Astrocyte (in vitro differentiated cells and primary cell): ENCODE results near the gene CCR8. TPM values are rescaled to one million over a fixed set of nuclear protein-coding genes. Genes with fewer than 3 reads are reported as not detected.
"Not testable (repeated sequence)": the region's sequence is repeated elsewhere in the genome, so short reads cannot be mapped to it uniquely, and the experiment has no call there.

Experiments used
- DNase-seq: peaks from one replicate; pipeline ENCODE4 v3.0.0-alpha.2; 2010; ENCODE audit warnings: low read depth
- FAIRE-seq: peaks from 2 replicates; lab custom pipeline; 2011; peaks lifted over from hg19 to GRCh38; lab: Jason Lieb, UNC
- H2AFZ ChIP-seq: 2 replicates; pipeline ENCODE4 v1.6.0; 2012; ENCODE audit warnings: low read depth, low read length, inconsistent platforms
- H3K27ac ChIP-seq: 2 replicates; pipeline ENCODE4 v1.5.1; 2011; ENCODE audit warnings: low read depth, low read length, inconsistent platforms
- H3K27me3 ChIP-seq: 2 replicates; pipeline ENCODE4 v1.6.0; 2011; ENCODE audit warnings: low read length, inconsistent platforms; ENCODE audit not compliant: insufficient read depth
- H3K36me3 ChIP-seq: 2 replicates; pipeline ENCODE4 v1.5.1; 2011; ENCODE audit warnings: low read length, inconsistent platforms; ENCODE audit not compliant: insufficient read depth
- H3K4me1 ChIP-seq: 2 replicates; pipeline ENCODE4 v1.5.1; 2011; ENCODE audit warnings: low read length, inconsistent platforms; ENCODE audit not compliant: insufficient read depth
- H3K4me2 ChIP-seq: 2 replicates; pipeline ENCODE4 v1.6.0; 2012; ENCODE audit warnings: low read length, inconsistent platforms
- H3K4me3 ChIP-seq: 2 replicates; pipeline ENCODE4 v1.5.1; 2011; ENCODE audit warnings: low read depth, mild to moderate bottlenecking, low read length, inconsistent platforms; ENCODE audit not compliant: insufficient read depth
- H3K79me2 ChIP-seq: 2 replicates; pipeline ENCODE4 v1.6.0; 2012; ENCODE audit warnings: mild to moderate bottlenecking, low read length, inconsistent platforms; ENCODE audit not compliant: insufficient read depth
- H3K9ac ChIP-seq: 2 replicates; pipeline ENCODE4 v1.6.0; 2012; ENCODE audit warnings: mild to moderate bottlenecking, low read length, inconsistent platforms
- H3K9me3 ChIP-seq: 2 replicates; pipeline ENCODE4 v1.5.1; 2012; ENCODE audit warnings: low read depth, mild to moderate bottlenecking, low read length, inconsistent platforms; ENCODE audit not compliant: insufficient read depth
- H4K20me1 ChIP-seq: 2 replicates; pipeline ENCODE4 v1.6.0; 2012; ENCODE audit warnings: low read length, inconsistent platforms; ENCODE audit not compliant: insufficient read depth
- H3K27ac Mint-ChIP-seq: one replicate; pipeline ENCODE4 v1.8.0; 2021; ENCODE audit warnings: mild to moderate bottlenecking, mixed read lengths; ENCODE audit not compliant: unreplicated experiment
- H3K27me3 Mint-ChIP-seq: one replicate; pipeline ENCODE4 v1.8.0; 2021; ENCODE audit warnings: low read depth, mixed read lengths; ENCODE audit not compliant: unreplicated experiment
- H3K36me3 Mint-ChIP-seq: one replicate; pipeline ENCODE4 v1.8.0; 2021; ENCODE audit warnings: low read depth, mixed read lengths; ENCODE audit not compliant: unreplicated experiment
- H3K4me1 Mint-ChIP-seq: one replicate; pipeline ENCODE4 v1.8.0; 2021; ENCODE audit warnings: low read depth, mixed read lengths; ENCODE audit not compliant: unreplicated experiment
- H3K4me3 Mint-ChIP-seq: one replicate; pipeline ENCODE4 v1.8.0; 2021; ENCODE audit warnings: mild to moderate bottlenecking, moderate library complexity, mixed read lengths; ENCODE audit not compliant: unreplicated experiment
- H3K9me3 Mint-ChIP-seq: one replicate; pipeline ENCODE4 v1.8.0; 2021; ENCODE audit warnings: mild to moderate bottlenecking, mixed read lengths; ENCODE audit not compliant: unreplicated experiment
- CTCF ChIP-seq: IDR thresholded peaks from 2 replicates; pipeline ENCODE4 v1.5.1; 2011; ENCODE audit warnings: low read depth, mild to moderate bottlenecking, inconsistent platforms, low read length, moderate library complexity; ENCODE audit not compliant: insufficient read depth
- EZH2 ChIP-seq: IDR thresholded peaks from 2 replicates; pipeline ENCODE4 v1.6.1; 2012; ENCODE audit warnings: mild to moderate bottlenecking, low read length, inconsistent platforms; ENCODE audit not compliant: insufficient read depth
- total RNA-seq: library from RNA; stranded (reverse); gene quantifications from 2 replicates; pipeline ENCODE4 v1.2.1, GENCODE V29; 2021

CCR8 gene
- total RNA-seq, 1 donor from 2014 or later, result not detected

GRCh38 chr3:39362192-39362591 lies 32.7 kb downstream of the CCR8 start:
- no peaks in the 10 kb centered on the region for H3K4me1 ChIP-seq
- Mint-ChIP-seq H3K4me3 (no peak overlapping the region), H3K4me1 (peaks cover 3% of the 10 kb centered on the region), H3K27me3 (peaks cover 4% of the 10 kb centered on the region), H3K27ac (no peak overlapping the region), H3K9me3 (peaks cover 2% of the 10 kb centered on the region), H3K36me3 (no peaks in the 10 kb centered on the region)
- H3K27ac ChIP-seq, result no peak overlapping the region
- no peak overlapping the region for H2AFZ ChIP-seq
- no peaks in the 10 kb centered on the region for H4K20me1 ChIP-seq
- H3K36me3 ChIP-seq, result no peaks in the 10 kb centered on the region
- no peak overlapping the region for H3K9ac ChIP-seq
- no peak for TF ChIP-seq CTCF
- TF ChIP-seq EZH2, result no peak
- no peak for FAIRE-seq
- DNase-seq, result no peak
- H3K27me3 ChIP-seq, result no peaks in the 10 kb centered on the region
- no peaks in the 10 kb centered on the region for H3K79me2 ChIP-seq
- no peak overlapping the region for H3K4me3 ChIP-seq
- no peaks in the 10 kb centered on the region for H3K9me3 ChIP-seq
- no peak overlapping the region for H3K4me2 ChIP-seq

GRCh38 chr3:39362812-39363211 lies 33.3 kb downstream of the CCR8 start:
- Histone ChIP-seq H2AFZ (no peak overlapping the region), H4K20me1 (no peaks in the 10 kb centered on the region), H3K79me2 (no peaks in the 10 kb centered on the region), H3K9ac (no peak overlapping the region), H3K27me3 (no peaks in the 10 kb centered on the region), H3K4me1 (no peaks in the 10 kb centered on the region), H3K27ac (no peak overlapping the region), H3K9me3 (no peaks in the 10 kb centered on the region), H3K4me2 (no peak overlapping the region), H3K36me3 (no peaks in the 10 kb centered on the region), H3K4me3 (no peak overlapping the region)
- Mint-ChIP-seq H3K27ac (no peak overlapping the region), H3K9me3 (peaks cover 2% of the 10 kb centered on the region), H3K36me3 (no peaks in the 10 kb centered on the region), H3K27me3 (peaks cover 1% of the 10 kb centered on the region), H3K4me3 (no peak overlapping the region), H3K4me1 (peaks cover 3% of the 10 kb centered on the region)
- TF ChIP-seq EZH2 (no peak), CTCF (no peak)
- DNase-seq (no peak), FAIRE-seq (no peak)

GRCh38 chr3:39370450-39370849 lies 40.9 kb downstream of the CCR8 start:
- FAIRE-seq, H4K20me1 ChIP-seq, DNase-seq, H3K9me3 ChIP-seq, H3K27ac ChIP-seq, H3K36me3 ChIP-seq, H3K4me2 ChIP-seq, H3K27me3 ChIP-seq, H3K27ac Mint-ChIP-seq, H3K79me2 ChIP-seq, H3K4me3 Mint-ChIP-seq, H3K4me1 ChIP-seq, H2AFZ ChIP-seq, H3K4me1 Mint-ChIP-seq, H3K36me3 Mint-ChIP-seq, H3K27me3 Mint-ChIP-seq, H3K4me3 ChIP-seq, H3K9ac ChIP-seq: not testable (repeated sequence)
- peaks cover 17% of the 10 kb centered on the region for H3K9me3 Mint-ChIP-seq
